ENCODE data around the gene SYT10.
"Not testable (repeated sequence)": the region's sequence is repeated elsewhere in the genome, so short reads cannot be mapped to it uniquely, and the experiment has no call there.

SYT10 gene

GRCh38 chr12:33331961-33332398 is 107.6 kb downstream of the SYT10 start:
- DNase-seq = not testable (repeated sequence)

GRCh38 chr12:33330940-33331339 is 108.7 kb downstream of the SYT10 start:
- peak; percentile 42 for DNase-seq

Measured in NCI-H748 treated with DMSO at 0.1 percent for 48 hours (cell line).